SK-N-SH treated with all-trans-retinoic acid at 6 μM for 48 hours (cell line): ENCODE results near the gene NEB.

Experiments used
- ATAC-seq: fragments of 200-7000 bp; cut with Tn5 transposase; 3 replicates; pipeline ENCODE4 v1.9.1; 2020; ENCODE audit warnings: mild to moderate bottlenecking, moderate library complexity
- ARNTL ChIP-seq: fragments of 450-650 bp; formaldehyde crosslinking; IDR thresholded peaks from 2 replicates; pipeline ENCODE4 v1.5.0; 2020; ENCODE audit warnings: low read depth, mild to moderate bottlenecking, moderate library complexity, borderline replicate concordance
- BACH2 ChIP-seq: fragments of 250-450 bp; sonication (Bioruptor Pico); IDR thresholded peaks from 2 replicates; pipeline ENCODE4 v1.9.0; 2021; ENCODE audit warnings: mild to moderate bottlenecking, borderline replicate concordance
- CSDC2 ChIP-seq: fragments of 250-450 bp; sonication (Bioruptor Pico); IDR thresholded peaks from 2 replicates; pipeline ENCODE4 v1.5.0; 2020; ENCODE audit warnings: mild to moderate bottlenecking, moderate library complexity
- ESRRG ChIP-seq: fragments of 250-450 bp; sonication (Bioruptor Pico); IDR thresholded peaks from 2 replicates; pipeline ENCODE4 v1.6.1; 2021; ENCODE audit warnings: mild to moderate bottlenecking
- GLIS3 ChIP-seq: fragments of 250-450 bp; sonication (Bioruptor Pico); IDR thresholded peaks from 2 replicates; pipeline ENCODE4 v1.5.0; 2020; ENCODE audit warnings: mild to moderate bottlenecking, moderate library complexity
- OSR1 ChIP-seq: fragments of 250-450 bp; sonication (Bioruptor Pico); IDR thresholded peaks from 2 replicates; pipeline ENCODE4 v1.8.0; 2022; ENCODE audit warnings: moderate library complexity, mild to moderate bottlenecking, inconsistent platforms
- PATZ1 ChIP-seq: fragments of 250-450 bp; sonication (Bioruptor Pico); IDR thresholded peaks from 2 replicates; pipeline ENCODE4 v1.8.0; 2020; ENCODE audit warnings: mild to moderate bottlenecking, moderate library complexity, borderline replicate concordance
- RARB ChIP-seq: fragments of 250-450 bp; sonication (Bioruptor Pico); IDR thresholded peaks from 2 replicates; pipeline ENCODE4 v1.8.0; 2021; ENCODE audit warnings: mild to moderate bottlenecking, moderate library complexity
- SNAI2 ChIP-seq: fragments of 250-450 bp; sonication (Bioruptor Pico); IDR thresholded peaks from 2 replicates; pipeline ENCODE4 v1.5.0; 2020; ENCODE audit warnings: mild to moderate bottlenecking, moderate library complexity
- TSHZ2 ChIP-seq: fragments of 250-450 bp; sonication (Bioruptor Pico); IDR thresholded peaks from 2 replicates; pipeline ENCODE4 v1.5.0; 2020; ENCODE audit warnings: mild to moderate bottlenecking, moderate library complexity
- ZC3H10 ChIP-seq: fragments of 250-450 bp; sonication (Bioruptor Pico); IDR thresholded peaks from 2 replicates; pipeline ENCODE4 v1.5.1; 2021; ENCODE audit warnings: mild to moderate bottlenecking, moderate library complexity
- ZFP3 ChIP-seq: fragments of 250-450 bp; sonication (Bioruptor Pico); IDR thresholded peaks from 2 replicates; pipeline ENCODE4 v1.5.0; 2020; ENCODE audit warnings: mild to moderate bottlenecking, moderate library complexity
- ZFP30 ChIP-seq: fragments of 450-650 bp; formaldehyde crosslinking; IDR thresholded peaks from 2 replicates; pipeline ENCODE4 v1.5.0; 2022; ENCODE audit warnings: mild to moderate bottlenecking, moderate library complexity
- ZNF565 ChIP-seq: fragments of 450-650 bp; formaldehyde crosslinking; conservative IDR thresholded peaks from 2 replicates; pipeline ENCODE4 v1.5.0; 2020; ENCODE audit warnings: low read depth, mild to moderate bottlenecking, moderate library complexity
- ZNF70 ChIP-seq: fragments of 450-650 bp; formaldehyde crosslinking; IDR thresholded peaks from 2 replicates; pipeline ENCODE4 v1.5.0; 2020; ENCODE audit warnings: mild to moderate bottlenecking, moderate library complexity
- ZNF8 ChIP-seq: fragments of 450-650 bp; formaldehyde crosslinking; IDR thresholded peaks from 2 replicates; pipeline ENCODE4 v1.5.0; 2020; ENCODE audit warnings: mild to moderate bottlenecking, moderate library complexity
- TF ChIP-seq, protein P1 (sequence below): fragments of 250-450 bp; sonication (Bioruptor Pico); IDR thresholded peaks from 2 replicates; pipeline ENCODE4 v1.5.1; 2020; ENCODE audit warnings: low read depth, mild to moderate bottlenecking, moderate library complexity
- TF ChIP-seq, protein P2 (sequence below): fragments of 250-450 bp; sonication (Bioruptor Pico); IDR thresholded peaks from 2 replicates; pipeline ENCODE4 v1.5.1; 2021; ENCODE audit warnings: mild to moderate bottlenecking, moderate library complexity
- TF ChIP-seq, protein P3 (sequence below): fragments of 250-450 bp; sonication (Bioruptor Pico); IDR thresholded peaks from 2 replicates; pipeline ENCODE4 v1.8.0; 2021; ENCODE audit warnings: low read depth, mild to moderate bottlenecking, moderate library complexity, borderline replicate concordance

The NEB gene

DNA sequence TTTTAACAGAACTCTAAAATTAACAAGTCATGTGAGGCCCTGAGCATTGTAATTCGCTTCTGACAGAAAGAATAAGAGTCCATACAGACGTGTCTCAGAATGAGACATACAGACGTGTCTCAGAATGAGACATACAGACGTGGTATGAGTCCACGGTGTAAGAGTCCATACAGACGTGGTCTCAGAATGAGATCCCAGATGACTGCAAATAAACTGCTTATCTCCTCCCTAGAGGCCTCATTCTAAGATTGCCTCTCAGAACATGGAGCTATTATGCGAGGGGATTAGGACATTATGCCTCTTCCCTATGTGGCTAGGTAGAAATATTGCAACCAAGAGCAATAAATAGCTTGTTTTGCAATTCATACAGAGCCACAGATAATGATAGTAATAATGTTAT, 63.9 kb downstream of the NEB start (continued):
- TF ChIP-seq TSHZ2 (CRISPR knock-in tag) (no peak), ZFP3 (CRISPR knock-in tag) (no peak), PATZ1 (CRISPR knock-in tag) (no peak), RARB (CRISPR knock-in tag) (no peak)

DNA sequence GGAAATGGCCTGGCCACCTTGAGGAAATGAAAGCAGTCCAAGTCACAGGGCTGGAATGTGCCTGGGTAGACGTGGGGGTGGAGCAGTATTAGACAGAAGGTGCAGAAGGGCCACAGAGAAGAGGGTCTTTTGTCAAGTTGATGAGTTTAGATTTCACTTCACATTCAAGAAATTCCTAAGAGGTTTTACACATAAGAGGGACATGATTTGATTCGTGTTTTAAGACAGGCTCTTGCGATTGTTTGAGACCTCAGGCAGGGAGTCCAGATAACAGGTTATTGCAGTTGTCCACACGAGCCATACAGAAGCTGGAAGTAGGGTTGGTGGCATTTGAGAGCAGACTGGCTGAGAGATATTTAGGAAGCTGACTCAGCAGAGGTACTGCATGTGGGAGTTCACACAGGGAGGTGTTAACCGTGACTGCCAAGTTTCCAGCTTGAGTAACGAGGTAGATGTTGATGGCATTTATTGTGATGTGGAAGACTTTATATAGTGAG, 64.6 kb downstream of the NEB start:
- TF ChIP-seq ZC3H10 (CRISPR knock-in tag) (no peak), ZNF70 (CRISPR knock-in tag) (no peak), ZFP30 (CRISPR knock-in tag) (no peak), RARB (CRISPR knock-in tag) (no peak), GLIS3 (CRISPR knock-in tag) (no peak), CSDC2 (no peak), TSHZ2 (CRISPR knock-in tag) (no peak), ARNTL (CRISPR knock-in tag) (no peak), ZNF565 (CRISPR knock-in tag) (no peak), PATZ1 (CRISPR knock-in tag) (no peak), OSR1 (CRISPR knock-in tag) (no peak), ESRRG (no peak), BACH2 (CRISPR knock-in tag) (no peak), SNAI2 (CRISPR knock-in tag) (no peak), ZNF8 (no peak)
- TF ChIP-seq, protein P1, sequence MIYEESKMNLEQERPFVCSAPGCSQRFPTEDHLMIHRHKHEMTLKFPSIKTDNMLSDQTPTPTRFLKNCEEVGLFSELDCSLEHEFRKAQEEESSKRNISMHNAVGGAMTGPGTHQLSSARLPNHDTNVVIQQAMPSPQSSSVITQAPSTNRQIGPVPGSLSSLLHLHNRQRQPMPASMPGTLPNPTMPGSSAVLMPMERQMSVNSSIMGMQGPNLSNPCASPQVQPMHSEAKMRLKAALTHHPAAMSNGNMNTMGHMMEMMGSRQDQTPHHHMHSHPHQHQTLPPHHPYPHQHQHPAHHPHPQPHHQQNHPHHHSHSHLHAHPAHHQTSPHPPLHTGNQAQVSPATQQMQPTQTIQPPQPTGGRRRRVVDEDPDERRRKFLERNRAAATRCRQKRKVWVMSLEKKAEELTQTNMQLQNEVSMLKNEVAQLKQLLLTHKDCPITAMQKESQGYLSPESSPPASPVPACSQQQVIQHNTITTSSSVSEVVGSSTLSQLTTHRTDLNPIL (CRISPR knock-in tag): no peak
- TF ChIP-seq, protein P2, sequence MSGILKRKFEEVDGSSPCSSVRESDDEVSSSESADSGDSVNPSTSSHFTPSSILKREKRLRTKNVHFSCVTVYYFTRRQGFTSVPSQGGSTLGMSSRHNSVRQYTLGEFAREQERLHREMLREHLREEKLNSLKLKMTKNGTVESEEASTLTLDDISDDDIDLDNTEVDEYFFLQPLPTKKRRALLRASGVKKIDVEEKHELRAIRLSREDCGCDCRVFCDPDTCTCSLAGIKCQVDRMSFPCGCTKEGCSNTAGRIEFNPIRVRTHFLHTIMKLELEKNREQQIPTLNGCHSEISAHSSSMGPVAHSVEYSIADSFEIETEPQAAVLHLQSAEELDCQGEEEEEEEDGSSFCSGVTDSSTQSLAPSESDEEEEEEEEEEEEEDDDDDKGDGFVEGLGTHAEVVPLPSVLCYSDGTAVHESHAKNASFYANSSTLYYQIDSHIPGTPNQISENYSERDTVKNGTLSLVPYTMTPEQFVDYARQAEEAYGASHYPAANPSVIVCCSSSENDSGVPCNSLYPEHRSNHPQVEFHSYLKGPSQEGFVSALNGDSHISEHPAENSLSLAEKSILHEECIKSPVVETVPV (CRISPR knock-in tag): no peak
- TF ChIP-seq, protein P3, sequence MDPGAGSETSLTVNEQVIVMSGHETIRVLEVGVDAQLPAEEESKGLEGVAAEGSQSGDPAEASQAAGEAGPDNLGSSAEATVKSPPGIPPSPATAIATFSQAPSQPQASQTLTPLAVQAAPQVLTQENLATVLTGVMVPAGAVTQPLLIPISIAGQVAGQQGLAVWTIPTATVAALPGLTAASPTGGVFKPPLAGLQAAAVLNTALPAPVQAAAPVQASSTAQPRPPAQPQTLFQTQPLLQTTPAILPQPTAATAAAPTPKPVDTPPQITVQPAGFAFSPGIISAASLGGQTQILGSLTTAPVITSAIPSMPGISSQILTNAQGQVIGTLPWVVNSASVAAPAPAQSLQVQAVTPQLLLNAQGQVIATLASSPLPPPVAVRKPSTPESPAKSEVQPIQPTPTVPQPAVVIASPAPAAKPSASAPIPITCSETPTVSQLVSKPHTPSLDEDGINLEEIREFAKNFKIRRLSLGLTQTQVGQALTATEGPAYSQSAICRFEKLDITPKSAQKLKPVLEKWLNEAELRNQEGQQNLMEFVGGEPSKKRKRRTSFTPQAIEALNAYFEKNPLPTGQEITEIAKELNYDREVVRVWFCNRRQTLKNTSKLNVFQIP (CRISPR knock-in tag): no peak
- no peak for ATAC-seq
